ENCODE results near the gene ZDHHC24. TPM values are rescaled to one million over a fixed set of nuclear protein-coding genes. Genes with fewer than 3 reads are reported as not detected.

ZDHHC24 gene
- total and polyA plus RNA-seq, 2 donors from 2014 or later = 13.2 to 18.7 TPM

DNA sequence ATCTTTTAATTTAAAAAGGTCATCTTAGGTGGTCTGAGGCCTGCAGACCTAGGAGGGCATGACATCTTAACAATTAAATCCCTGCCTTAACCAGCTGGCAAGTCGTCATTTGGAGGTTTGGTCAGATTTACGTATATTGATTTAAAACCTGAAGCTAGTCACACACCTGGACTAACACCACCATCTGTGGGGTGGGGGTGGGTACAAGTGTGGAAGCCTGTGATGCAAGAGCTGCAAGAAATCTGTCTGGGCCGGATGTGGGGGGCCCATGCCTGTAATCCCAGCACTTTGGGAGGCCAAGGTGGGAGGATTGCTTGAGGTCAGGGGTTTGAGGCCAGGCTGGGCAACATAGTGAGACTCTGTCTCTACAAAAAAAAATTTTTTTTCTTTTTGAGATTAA is 35.4 kb upstream of the ZDHHC24 start:
- H3K4me3 ChIP-seq (ENCODE audit: low read length in 3 of 3) = no peak overlapping the region
- no peaks in the 10 kb centered on the region for H3K27me3 ChIP-seq (ENCODE audit: control insufficient read depth, insufficient read depth, low read length)
- H3K27ac ChIP-seq (ENCODE audit: low read depth in 2 of 2, low read length in 2 of 2) = no peak overlapping the region
- TF ChIP-seq, protein P1, sequence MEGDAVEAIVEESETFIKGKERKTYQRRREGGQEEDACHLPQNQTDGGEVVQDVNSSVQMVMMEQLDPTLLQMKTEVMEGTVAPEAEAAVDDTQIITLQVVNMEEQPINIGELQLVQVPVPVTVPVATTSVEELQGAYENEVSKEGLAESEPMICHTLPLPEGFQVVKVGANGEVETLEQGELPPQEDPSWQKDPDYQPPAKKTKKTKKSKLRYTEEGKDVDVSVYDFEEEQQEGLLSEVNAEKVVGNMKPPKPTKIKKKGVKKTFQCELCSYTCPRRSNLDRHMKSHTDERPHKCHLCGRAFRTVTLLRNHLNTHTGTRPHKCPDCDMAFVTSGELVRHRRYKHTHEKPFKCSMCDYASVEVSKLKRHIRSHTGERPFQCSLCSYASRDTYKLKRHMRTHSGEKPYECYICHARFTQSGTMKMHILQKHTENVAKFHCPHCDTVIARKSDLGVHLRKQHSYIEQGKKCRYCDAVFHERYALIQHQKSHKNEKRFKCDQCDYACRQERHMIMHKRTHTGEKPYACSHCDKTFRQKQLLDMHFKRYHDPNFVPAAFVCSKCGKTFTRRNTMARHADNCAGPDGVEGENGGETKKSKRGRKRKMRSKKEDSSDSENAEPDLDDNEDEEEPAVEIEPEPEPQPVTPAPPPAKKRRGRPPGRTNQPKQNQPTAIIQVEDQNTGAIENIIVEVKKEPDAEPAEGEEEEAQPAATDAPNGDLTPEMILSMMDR (IDR thresholded peaks at IDR 0.05; ENCODE audit: borderline replicate concordance, extremely low read depth, insufficient read depth) = no peak
- DNase-seq (no peak), FAIRE-seq (no peak)
- intact Hi-C loops (cut with DNase I) = no loop called here
- peaks cover 0 to 2% (median 0%) of the 10 kb centered on the region in 3 donors for H3K4me1 ChIP-seq (ENCODE audit: control insufficient read depth in 2 of 3, insufficient read depth in 2 of 3, low read depth in 1 of 3, low read length in 3 of 3)
- no peaks in the 10 kb centered on the region for H3K9me3 ChIP-seq (ENCODE audit: control insufficient read depth in 2 of 3, insufficient read depth in 1 of 3, low read length in 3 of 3)
- no peaks in the 10 kb centered on the region for H3K36me3 ChIP-seq (ENCODE audit: control insufficient read depth in 2 of 3, insufficient read depth in 3 of 3, low read length in 3 of 3)
- no peak overlapping the region for H3K9ac ChIP-seq (ENCODE audit: low read length in 3 of 3)

- no peak for DNase-seq
- FAIRE-seq = no peak
- Histone ChIP-seq H3K4me1 (ENCODE audit: control insufficient read depth in 2 of 3, insufficient read depth in 2 of 3, low read depth in 1 of 3, low read length in 3 of 3) (peaks cover 0 to 2% (median 0%) of the 10 kb centered on the region in 3 donors), H3K27ac (ENCODE audit: low read depth in 2 of 2, low read length in 2 of 2) (no peak overlapping the region), H3K9me3 (ENCODE audit: control insufficient read depth in 2 of 3, insufficient read depth in 1 of 3, low read length in 3 of 3) (no peaks in the 10 kb centered on the region), H3K9ac (ENCODE audit: low read length in 3 of 3) (no peak overlapping the region), H3K27me3 (ENCODE audit: control insufficient read depth, insufficient read depth, low read length) (no peaks in the 10 kb centered on the region), H3K4me3 (ENCODE audit: low read length in 3 of 3) (no peak overlapping the region), H3K36me3 (ENCODE audit: control insufficient read depth in 2 of 3, insufficient read depth in 3 of 3, low read length in 3 of 3) (no peaks in the 10 kb centered on the region)
- TF ChIP-seq, protein P1 (IDR thresholded peaks at IDR 0.05; ENCODE audit: borderline replicate concordance, extremely low read depth, insufficient read depth) = no peak
- intact Hi-C loops (cut with DNase I) = no loop called here
Measured at GRCh38 chr11:66580803-66581202, 35.0 kb upstream of the ZDHHC24 start.

GRCh38 chr11:66579017-66579606 is 33.3 kb upstream of the ZDHHC24 start:
- Histone ChIP-seq H3K27ac (ENCODE audit: low read depth in 2 of 2, low read length in 2 of 2) (no peak overlapping the region), H3K27me3 (ENCODE audit: control insufficient read depth, insufficient read depth, low read length) (no peaks in the 10 kb centered on the region), H3K4me3 (ENCODE audit: low read length in 3 of 3) (no peak overlapping the region), H3K4me1 (ENCODE audit: control insufficient read depth in 2 of 3, insufficient read depth in 2 of 3, low read depth in 1 of 3, low read length in 3 of 3) (peaks cover 0 to 2% (median 0%) of the 10 kb centered on the region in 3 donors), H3K9me3 (ENCODE audit: control insufficient read depth in 2 of 3, insufficient read depth in 1 of 3, low read length in 3 of 3) (no peaks in the 10 kb centered on the region), H3K9ac (ENCODE audit: low read length in 3 of 3) (no peak overlapping the region), H3K36me3 (ENCODE audit: control insufficient read depth in 2 of 3, insufficient read depth in 3 of 3, low read length in 3 of 3) (no peaks in the 10 kb centered on the region)
- intact Hi-C loops (cut with DNase I) = no loop called here
- TF ChIP-seq, protein P1 (IDR thresholded peaks at IDR 0.05; ENCODE audit: borderline replicate concordance, extremely low read depth, insufficient read depth) = peak; percentile 80
- FAIRE-seq = no peak
- DNase-seq = peak; percentile 82 to 87 (median 85)

DNA sequence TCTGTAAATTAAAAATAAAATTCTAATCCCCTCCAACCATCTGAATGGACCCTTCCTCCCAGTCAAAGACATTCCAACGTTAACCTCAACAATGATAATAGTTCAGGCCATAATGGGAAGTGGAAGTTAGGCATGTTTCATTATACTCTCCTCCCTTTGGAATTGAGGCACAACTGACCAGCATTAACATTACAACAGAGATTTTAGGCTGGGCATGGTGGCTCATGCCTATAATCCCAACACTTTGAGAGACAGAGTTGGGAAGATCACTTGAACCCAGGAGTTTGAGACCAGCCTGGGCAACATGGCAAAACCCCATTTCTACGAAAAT is 25.0 kb upstream of the ZDHHC24 start:
- Histone ChIP-seq H3K27me3 (ENCODE audit: control insufficient read depth, insufficient read depth, low read length) (no peaks in the 10 kb centered on the region), H3K4me3 (ENCODE audit: low read length in 3 of 3) (no peak overlapping the region), H3K27ac (ENCODE audit: low read depth in 2 of 2, low read length in 2 of 2) (no peak overlapping the region), H3K4me1 (ENCODE audit: control insufficient read depth in 2 of 3, insufficient read depth in 2 of 3, low read depth in 1 of 3, low read length in 3 of 3) (peaks cover 0 to 10% (median 8%) of the 10 kb centered on the region in 3 donors), H3K36me3 (ENCODE audit: control insufficient read depth in 2 of 3, insufficient read depth in 3 of 3, low read length in 3 of 3) (no peaks in the 10 kb centered on the region), H3K9me3 (ENCODE audit: control insufficient read depth in 2 of 3, insufficient read depth in 1 of 3, low read length in 3 of 3) (no peaks in the 10 kb centered on the region), H3K9ac (ENCODE audit: low read length in 3 of 3) (no peak overlapping the region)
- TF ChIP-seq, protein P1 (IDR thresholded peaks at IDR 0.05; ENCODE audit: borderline replicate concordance, extremely low read depth, insufficient read depth) = no peak
- intact Hi-C loops (cut with DNase I) = no loop called here
- FAIRE-seq = no peak
- no peak for DNase-seq

All from kidney (tissue), 14 donors.